Effector CD8-positive, alpha-beta T cell (primary cell): Measurements from ENCODE around the gene RARS2.
A peak's percentile ranks its signal among the peaks of the same experiment; 100 is the strongest.
"Not testable (repeated sequence)": the region's sequence is repeated elsewhere in the genome, so short reads cannot be mapped to it uniquely, and the experiment has no call there.

Source experiments
- DNase-seq: peaks from one replicate; lab custom pipeline; 2025; lab: John Stamatoyannopoulos, UW
- total RNA-seq, 4 experiments: gene quantifications; one replicate each; lab custom pipeline; 2026; lab: John Stamatoyannopoulos, UW

Gene RARS2
- 46.5 to 71.6 (median 58.0) reads per million in 4 experiments for total RNA-seq

GRCh38 chr6:87589693-87590416 is at the start of gene RARS2, which contains the start of gene ORC3:
TSS of gene RARS2 (minus strand) at chr6:87589987. CDS start at chr6:87589957, 30 bp downstream.
TSS of gene ORC3 (plus strand) at chr6:87590135. CDS start at chr6:87590169, 34 bp downstream.
- peak; percentile 91 for DNase-seq

GRCh38 chr6:87639373-87639772 is 49.6 kb upstream of the RARS2 start:
- no peak for DNase-seq

GRCh38 chr6:87637106-87637505 is 47.3 kb upstream of the RARS2 start:
- DNase-seq: no peak

- DNase-seq: no peak
Measured at GRCh38 chr6:87636315-87636714, 46.5 kb upstream of the RARS2 start.

- no peak for DNase-seq
Measured at GRCh38 chr6:87633851-87634250, 44.1 kb upstream of the RARS2 start.

GRCh38 chr6:87630746-87631145 is 41.0 kb upstream of the RARS2 start:
- DNase-seq: no peak

- no peak for DNase-seq
Measured at GRCh38 chr6:87628881-87629280, 39.1 kb upstream of the RARS2 start.

GRCh38 chr6:87628424-87628823 is 38.6 kb upstream of the RARS2 start:
- DNase-seq: no peak

- no peak for DNase-seq
Measured at GRCh38 chr6:87623248-87623647, 33.5 kb upstream of the RARS2 start.

- DNase-seq: no peak
Measured at GRCh38 chr6:87618531-87618930, 28.7 kb upstream of the RARS2 start.

GRCh38 chr6:87617405-87617804 is 27.6 kb upstream of the RARS2 start:
- DNase-seq: no peak

GRCh38 chr6:87613018-87613417 is 23.2 kb upstream of the RARS2 start:
- not testable (repeated sequence) for DNase-seq

GRCh38 chr6:87608802-87609201 is 19.0 kb upstream of the RARS2 start:
- DNase-seq: no peak

GRCh38 chr6:87606199-87606598 is 16.4 kb upstream of the RARS2 start:
- no peak for DNase-seq

GRCh38 chr6:87600576-87600975 is 10.8 kb upstream of the RARS2 start:
- no peak for DNase-seq

- DNase-seq: no peak
Measured at GRCh38 chr6:87590990-87591389, 1.2 kb upstream of the RARS2 start.

- no peak for DNase-seq
Measured at GRCh38 chr6:87590417-87590880, 662 bp upstream of the RARS2 start.

GRCh38 chr6:87588756-87589407 is 905 bp downstream of the RARS2 start:
- DNase-seq: no peak

GRCh38 chr6:87586371-87587077 is 3.3 kb downstream of the RARS2 start:
- no peak for DNase-seq

GRCh38 chr6:87583822-87584221 is 6.0 kb downstream of the RARS2 start:
- DNase-seq: no peak

GRCh38 chr6:87575423-87575822 is 14.4 kb downstream of the RARS2 start:
- DNase-seq: no peak

GRCh38 chr6:87574237-87574804 is 15.5 kb downstream of the RARS2 start:
- no peak for DNase-seq
